Measurements from ENCODE around the gene POPDC3.

DNA sequence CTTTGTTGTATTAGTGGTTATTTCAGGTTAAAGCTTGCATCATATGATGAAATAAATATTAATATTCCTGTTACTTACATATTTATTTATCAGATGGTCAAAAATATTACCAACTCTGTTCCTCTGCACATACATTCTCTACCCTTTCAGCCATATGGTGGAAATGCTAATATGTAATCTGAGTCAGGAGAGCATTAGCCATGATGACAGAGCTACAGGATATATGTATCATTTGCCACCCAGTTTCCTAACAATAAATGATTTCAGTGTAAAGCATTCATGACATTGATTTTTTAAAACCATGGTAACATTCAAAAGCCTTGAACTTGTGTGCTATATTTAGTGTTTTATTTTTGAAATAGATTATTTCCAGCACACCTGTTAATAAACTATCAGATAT, 16.6 kb downstream of the POPDC3 start:
- TF ChIP-seq, protein P1, sequence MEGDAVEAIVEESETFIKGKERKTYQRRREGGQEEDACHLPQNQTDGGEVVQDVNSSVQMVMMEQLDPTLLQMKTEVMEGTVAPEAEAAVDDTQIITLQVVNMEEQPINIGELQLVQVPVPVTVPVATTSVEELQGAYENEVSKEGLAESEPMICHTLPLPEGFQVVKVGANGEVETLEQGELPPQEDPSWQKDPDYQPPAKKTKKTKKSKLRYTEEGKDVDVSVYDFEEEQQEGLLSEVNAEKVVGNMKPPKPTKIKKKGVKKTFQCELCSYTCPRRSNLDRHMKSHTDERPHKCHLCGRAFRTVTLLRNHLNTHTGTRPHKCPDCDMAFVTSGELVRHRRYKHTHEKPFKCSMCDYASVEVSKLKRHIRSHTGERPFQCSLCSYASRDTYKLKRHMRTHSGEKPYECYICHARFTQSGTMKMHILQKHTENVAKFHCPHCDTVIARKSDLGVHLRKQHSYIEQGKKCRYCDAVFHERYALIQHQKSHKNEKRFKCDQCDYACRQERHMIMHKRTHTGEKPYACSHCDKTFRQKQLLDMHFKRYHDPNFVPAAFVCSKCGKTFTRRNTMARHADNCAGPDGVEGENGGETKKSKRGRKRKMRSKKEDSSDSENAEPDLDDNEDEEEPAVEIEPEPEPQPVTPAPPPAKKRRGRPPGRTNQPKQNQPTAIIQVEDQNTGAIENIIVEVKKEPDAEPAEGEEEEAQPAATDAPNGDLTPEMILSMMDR (IDR thresholded peaks at IDR 0.05): no peak
- TF ChIP-seq POLR2A (IDR thresholded peaks at IDR 0.05): no peak
